ENCODE data around the gene LRIT3.
A peak's percentile ranks its signal among the peaks of the same experiment; 100 is the strongest.

Gene LRIT3

DNA sequence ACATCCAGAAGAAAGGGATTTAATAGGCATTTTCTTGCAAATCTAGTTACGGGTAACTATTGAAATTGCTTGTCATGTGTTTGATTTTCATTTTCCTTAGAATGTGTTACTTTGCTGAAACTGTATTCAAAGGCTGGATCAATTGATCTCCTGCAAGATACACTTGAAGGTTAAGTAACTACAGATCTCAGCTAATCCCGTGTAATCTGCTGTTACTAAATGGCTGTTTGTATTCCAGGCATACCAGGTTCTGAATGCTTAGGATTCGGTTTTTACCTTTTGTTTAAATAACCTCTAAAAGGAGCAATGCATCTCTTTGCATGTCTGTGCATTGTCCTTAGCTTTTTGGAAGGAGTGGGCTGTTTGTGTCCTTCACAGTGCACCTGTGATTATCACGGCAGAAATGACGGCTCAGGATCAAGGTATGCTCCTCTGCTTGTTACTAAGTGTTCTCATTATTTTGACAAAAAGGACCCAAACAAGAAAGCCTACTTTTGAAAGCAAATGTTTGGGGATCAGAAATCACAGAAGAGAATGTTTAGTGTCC lies at the start of gene LRIT3:
LRIT3 (plus strand) TSS at position 212 of the 547 bp plus-strand sequence; CDS start at position 307, 95 bp downstream.
- no peak for DNase-seq

DNA sequence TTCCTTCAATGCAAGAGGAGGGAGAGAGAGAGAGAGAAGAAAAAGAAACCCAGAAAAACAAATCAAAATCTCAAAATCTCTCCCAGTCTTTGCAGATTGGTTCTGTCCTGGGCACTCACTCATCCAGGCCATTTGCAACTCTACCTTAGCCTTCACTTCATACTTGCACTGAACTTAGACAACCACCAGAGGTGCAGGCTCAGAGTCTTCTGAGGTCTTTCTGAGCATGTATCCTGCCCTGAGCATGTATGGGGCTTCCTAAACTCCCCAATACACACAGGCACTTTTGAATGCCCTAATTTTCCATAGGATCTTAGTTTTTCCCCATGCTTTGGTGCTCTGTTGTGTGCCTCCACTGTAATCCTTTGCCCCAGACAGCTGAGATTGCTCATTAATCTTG lies 49.0 kb upstream of the LRIT3 start:
- no peak for DNase-seq

DNA sequence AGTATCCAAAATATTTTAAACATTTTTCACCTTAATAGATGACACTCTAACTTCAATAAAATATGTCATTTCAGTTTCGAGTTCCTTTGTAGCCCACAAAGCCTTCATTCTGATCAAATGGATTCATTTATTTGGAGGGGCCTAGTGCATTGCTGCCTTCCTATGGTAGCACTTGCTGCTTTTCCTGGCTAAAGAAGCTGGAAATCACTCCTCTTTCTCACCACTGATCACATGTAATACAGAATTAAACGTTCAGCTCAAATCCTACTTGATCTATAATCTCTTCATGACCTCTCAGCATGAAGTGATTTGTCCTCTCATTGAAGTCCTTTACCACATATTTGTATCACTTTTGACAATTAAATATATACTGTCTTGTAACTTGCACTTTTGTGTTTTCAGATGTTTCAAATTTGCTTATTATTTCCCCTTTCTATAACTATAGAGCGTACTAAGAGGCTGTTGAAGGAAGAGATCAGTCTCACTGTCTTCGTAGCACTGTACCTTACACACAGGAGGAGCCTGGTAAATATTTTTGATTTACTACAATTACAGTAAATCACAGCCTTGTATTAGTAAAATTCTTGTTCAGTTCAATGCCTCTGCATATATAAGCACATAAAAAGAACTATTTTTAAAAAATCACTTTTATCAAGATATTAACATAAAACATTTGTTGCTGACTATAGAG lies 46.7 kb upstream of the LRIT3 start:
- DNase-seq, result no peak

GRCh38 chr4:109801895-109802319 lies 46.0 kb upstream of the LRIT3 start, which contains the start of gene CFI:
CFI (minus strand) TSS chr4:109801999; CDS start chr4:109801971, 28 bp downstream.
- DNase-seq, result no peak

GRCh38 chr4:109803924-109804571 lies 43.9 kb upstream of the LRIT3 start:
- DNase-seq, result no peak

GRCh38 chr4:109809655-109810054 lies 38.3 kb upstream of the LRIT3 start:
- DNase-seq, result no peak

DNA sequence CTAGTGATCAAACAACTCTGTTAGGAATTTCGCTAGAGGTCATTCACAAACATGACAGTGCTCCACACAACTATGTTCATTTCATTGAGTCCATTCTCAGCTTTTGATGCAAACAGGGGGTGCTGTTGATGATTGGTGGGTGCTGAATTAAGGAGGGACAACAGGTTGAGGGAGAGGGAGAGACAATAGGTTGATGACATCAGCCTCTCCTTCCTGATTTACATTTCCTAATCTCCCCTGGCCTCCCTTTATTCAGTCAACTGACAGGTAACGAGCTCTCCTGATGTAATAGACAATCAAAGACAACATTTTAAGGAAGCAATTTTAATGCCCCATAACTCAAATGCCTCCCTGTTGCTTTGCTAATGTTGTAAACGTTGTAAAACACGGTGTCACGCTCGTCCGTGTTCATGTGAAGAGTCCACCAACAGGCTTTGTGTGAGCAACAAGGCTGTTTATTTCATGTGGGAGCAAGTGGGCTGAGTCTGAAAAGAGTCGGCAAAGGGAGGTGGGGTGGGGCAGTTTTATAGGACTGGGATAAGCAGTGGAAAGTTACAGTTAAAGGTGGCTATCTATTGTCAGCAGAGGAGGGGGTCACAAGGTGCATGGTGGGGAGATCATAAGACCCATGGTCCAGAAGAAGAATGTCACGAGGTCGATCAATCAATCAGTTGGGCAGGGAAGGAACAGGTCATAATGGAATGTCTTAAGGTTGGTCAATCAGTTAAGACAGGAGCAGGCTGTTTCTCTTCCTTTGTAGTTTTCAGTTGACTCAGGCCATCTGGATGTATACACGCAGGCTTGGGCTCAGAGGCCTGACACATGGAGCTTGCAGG lies 37.1 kb upstream of the LRIT3 start:
- DNase-seq, result no peak

GRCh38 chr4:109811707-109812106 lies 36.2 kb upstream of the LRIT3 start:
- no peak for DNase-seq

DNA sequence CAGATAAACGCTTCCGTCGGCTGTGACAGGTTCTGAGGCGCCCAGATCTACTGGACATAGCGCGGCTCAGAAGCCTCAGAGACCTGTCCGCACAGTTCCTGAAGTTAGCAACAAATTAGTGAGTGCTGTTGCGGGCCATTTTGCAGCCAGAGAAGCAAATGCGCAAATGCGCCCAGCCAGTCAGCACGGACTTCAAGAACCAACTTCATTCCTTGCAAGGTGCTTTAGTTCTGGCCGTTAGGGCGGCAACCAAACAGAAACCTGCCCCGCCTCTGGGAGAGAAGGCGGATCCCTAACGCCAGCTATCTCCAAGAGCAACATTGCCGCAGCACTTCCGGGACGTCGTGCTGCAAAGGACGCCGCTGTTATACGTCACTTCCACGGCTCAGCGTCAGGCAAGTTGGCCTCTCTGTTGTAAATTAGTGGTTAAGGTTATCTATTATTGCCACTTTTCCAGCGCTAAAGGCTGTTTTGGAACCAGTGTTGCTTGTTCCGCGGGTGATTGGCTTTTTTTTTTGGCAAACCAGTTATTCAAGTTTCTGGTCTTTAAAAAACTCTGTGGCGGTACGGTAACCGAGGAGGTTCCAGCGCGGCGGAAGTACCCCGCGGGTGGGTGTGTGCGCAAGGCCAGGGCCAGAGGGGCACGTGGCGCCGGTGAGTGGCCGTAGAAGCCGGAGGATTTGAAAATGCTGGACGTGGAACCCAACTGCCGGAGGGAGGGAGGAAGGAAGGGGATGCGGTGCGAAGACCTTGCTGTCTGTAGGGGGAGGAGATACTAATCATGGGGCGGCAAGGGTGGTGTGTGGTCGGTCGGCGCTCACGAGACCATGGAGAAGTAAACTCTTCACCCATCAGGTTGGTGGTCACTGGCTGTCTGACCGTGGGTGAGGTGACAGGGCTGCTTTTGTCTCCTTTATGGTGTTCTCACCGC lies 32.5 kb upstream of the LRIT3 start, which contains the start of gene GAR1:
GAR1 (plus strand) TSS at position 612 of the 931 bp plus-strand sequence. CDS start 403 bp downstream, outside the sequence.
- peak; percentile 79 for DNase-seq

GRCh38 chr4:109816082-109816442 lies 31.8 kb upstream of the LRIT3 start:
- DNase-seq, result peak; percentile 30

DNA sequence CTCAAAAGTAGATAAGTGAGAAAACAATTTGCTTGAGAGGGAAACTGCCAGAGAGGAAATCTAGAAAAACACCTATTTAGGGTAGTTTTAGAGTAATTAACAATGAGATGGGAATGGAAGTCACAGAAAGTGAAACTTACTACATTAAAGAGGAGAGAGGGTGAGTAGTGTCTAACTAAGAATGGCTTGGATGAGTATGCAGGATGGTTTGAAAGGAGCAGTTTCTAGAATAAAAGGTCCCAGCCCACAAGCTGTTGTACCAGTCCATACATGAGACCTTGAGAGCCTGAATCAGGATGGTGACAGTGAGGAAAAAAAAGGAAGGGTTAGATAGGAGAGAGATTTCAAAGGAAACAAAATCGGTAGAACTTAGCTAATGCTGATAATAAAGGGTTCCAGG lies 31.0 kb upstream of the LRIT3 start:
- DNase-seq, result no peak

- DNase-seq, result no peak
These were observed 29.6 kb upstream of the LRIT3 start for GRCh38 chr4:109818268-109818667.

GRCh38 chr4:109820563-109820962 lies 27.3 kb upstream of the LRIT3 start:
- no peak for DNase-seq

DNA sequence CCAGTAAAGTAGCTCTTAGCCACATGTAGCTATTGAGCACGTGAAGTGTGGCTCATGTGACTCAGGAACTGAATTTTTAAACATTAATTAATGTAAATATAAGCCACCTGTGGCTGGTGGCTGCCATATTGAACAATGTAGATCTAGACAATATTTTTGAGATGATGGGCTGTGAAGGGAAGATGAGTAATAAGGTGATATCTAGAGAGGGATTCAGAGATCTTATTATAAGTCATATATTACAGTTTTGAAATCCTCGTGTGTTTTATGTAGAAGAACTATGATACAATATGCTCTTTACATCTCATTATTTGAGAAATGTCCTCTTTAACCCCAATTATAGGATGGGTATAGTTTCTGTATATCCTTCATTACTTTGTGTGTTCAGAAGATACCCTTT lies 26.7 kb upstream of the LRIT3 start:
- DNase-seq, result no peak

GRCh38 chr4:109826719-109827118 lies 21.2 kb upstream of the LRIT3 start:
- DNase-seq, result no peak

GRCh38 chr4:109827672-109828071 lies 20.2 kb upstream of the LRIT3 start, which contains the start of gene RRH:
RRH (plus strand) TSS chr4:109827972; CDS start chr4:109828028, 56 bp downstream.
- no peak for DNase-seq

DNA sequence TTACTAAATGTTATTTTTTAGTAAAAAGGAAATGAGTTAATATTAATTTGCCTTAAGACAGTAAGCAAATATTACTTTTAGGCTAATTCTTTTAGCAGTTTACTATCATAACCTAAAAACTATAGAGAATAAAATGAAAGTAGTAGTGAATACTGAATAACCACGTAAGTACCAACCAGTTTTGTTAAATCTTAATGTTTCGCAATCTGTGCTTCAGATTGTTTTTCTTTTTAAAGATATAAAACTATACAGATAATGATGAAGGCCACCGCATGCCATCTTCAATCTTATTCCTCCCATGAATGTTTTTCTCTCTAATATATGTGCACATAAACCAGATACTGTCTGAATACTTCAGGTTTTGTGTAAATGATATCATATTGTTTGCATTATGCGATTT lies 14.2 kb upstream of the LRIT3 start:
- DNase-seq, result no peak

- DNase-seq, result no peak
These were observed 10.9 kb upstream of the LRIT3 start for GRCh38 chr4:109836985-109837384.

DNA sequence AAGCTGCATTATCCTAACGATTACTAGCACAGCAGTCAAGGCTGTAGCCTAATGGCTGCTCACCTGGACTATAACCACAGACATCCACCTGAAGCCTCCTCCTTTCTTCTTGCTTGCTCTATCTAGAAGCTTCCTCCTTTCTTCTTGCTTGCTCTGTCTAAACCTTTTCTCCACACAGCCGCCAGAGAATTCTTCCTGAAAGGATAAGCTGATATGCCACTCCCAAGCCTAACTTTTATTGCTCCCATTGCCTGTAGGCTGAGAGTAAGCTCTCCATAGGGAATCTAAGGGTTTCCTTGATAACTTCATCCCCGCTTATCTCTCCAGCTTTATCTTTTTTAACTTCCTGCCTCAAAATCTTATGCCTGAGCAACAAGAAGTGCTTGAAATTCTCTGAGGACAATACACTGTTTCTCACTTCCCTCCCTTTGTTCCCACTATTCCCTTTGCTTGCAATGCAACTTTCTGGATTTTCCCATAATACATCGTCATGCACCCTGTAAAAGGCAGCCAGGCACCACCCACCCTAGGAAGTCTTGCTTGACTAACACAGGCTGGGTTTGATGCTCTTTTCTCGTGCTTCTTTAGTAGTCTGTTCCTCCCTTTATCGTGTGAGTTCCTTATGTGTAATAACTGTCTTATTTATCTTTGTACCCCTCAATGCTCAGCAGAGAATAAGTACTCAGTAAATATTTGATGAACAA lies 1.4 kb upstream of the LRIT3 start:
- no peak for DNase-seq

DNA sequence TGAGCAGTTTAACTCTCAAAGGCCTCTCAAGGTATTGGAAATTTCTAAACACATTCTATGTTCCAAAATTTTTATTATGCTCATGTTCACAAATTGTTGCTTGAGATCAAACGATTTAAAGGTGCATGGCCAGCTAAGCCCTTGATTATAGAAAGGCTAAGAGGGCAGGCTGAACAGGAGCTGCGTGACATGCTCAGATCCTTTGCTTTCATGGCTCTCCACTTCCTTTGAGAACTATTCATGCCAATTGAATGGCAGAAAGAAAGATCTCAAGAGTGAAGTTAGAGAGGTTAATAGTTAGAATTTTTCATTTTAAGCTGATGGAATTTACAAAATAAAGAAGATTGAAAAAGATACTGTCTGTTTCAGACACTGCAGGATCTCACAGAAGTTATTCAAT lies 594 bp downstream of the LRIT3 start:
- DNase-seq, result no peak

GRCh38 chr4:109850601-109851000 lies 2.7 kb downstream of the LRIT3 start:
- DNase-seq, result no peak
